Medulla oblongata (tissue), 1 donor: ENCODE data around the gene CXCL16.
"Not testable (repeated sequence)": the region's sequence is repeated elsewhere in the genome, so short reads cannot be mapped to it uniquely, and the experiment has no call there.

Source experiments
- DNase-seq: peaks from one replicate; pipeline ENCODE4 v3.0.0-alpha.2; 2015; ENCODE audit errors: extremely low spot score

Gene CXCL16

DNA sequence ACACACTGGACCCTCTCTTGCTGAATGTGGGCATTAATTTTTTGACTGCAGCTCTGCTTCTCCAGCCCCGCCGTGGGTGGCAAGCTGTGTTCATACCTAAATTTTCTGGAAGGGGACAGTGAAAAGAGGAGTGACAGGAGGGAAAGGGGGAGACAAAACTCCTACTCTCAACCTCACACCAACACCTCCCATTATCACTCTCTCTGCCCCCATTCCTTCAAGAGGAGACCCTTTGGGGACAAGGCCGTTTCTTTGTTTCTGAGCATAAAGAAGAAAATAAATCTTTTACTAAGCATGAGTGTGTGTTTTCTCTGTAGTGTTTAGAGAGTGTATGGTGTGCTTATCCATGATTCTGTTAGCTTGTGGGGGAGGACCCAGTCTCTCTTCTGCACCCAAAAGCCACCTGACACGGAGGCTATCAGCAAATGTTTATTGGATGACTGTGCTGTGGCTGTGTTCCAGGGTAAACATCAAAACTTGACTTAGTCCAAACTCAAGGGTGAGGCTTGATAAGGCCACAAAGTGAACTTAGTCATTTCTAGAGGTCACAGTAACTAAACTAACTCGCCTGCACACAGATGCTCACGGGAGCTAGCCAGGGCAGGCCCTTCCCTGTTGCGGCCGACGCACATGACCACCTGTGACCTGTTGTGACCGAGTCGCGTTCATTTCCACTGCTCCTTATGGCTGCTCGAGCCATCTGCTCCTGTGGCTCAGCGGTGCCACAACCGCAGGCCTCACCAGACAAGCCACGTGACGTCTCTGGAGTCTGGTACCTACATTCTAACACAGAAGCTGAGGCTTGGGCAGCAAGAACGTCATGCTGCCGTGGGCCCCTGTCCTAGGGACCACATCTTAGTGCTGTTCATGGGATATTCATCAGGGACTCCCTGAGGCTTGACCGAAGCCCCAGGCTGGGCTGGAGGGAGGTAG is 18.3 kb downstream of the CXCL16 start:
- DNase-seq = no peak

GRCh38 chr17:4720787-4721186 is 18.9 kb downstream of the CXCL16 start:
- DNase-seq = no peak

GRCh38 chr17:4719684-4720221 is 20.0 kb downstream of the CXCL16 start:
- DNase-seq = no peak

DNA sequence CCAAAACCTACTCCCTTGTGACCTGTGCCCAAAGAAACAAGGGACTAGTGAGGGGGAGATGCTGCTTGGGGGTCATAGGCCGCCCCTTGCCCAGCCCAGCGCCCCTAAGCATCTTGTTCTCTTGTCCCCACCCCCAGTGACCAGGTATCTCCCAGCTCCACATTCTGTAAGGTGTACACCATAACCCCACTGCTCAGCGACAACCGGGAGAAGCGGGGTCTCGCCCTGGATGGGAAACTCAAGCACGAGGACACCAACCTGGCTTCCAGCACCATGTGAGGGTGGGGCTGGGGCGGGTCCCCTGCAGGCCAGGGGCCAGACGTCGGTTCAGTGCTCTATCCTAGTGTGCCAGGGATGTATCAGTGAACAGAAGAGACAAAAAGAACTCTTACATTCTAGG is 20.6 kb downstream of the CXCL16 start:
- no peak for DNase-seq

DNA sequence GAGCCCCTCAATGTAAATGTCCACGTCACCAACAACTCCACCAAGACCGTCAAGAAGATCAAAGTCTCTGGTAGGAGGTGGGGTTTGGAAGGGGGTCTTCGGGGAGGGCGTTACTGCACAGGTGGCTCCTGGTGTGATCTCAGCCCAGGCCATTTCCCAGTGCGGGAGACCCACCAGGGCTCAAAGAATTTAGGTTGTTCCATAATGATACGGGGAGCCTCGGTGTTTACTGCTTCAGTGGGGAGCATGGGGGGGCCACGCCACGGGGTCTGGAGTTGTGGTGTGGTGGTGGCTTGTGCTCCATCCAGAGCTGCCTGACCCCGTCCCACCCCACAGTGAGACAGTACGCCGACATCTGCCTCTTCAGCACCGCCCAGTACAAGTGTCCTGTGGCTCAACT is 21.5 kb downstream of the CXCL16 start:
- no peak for DNase-seq

GRCh38 chr17:4717791-4718190 is 21.9 kb downstream of the CXCL16 start:
- no peak for DNase-seq

DNA sequence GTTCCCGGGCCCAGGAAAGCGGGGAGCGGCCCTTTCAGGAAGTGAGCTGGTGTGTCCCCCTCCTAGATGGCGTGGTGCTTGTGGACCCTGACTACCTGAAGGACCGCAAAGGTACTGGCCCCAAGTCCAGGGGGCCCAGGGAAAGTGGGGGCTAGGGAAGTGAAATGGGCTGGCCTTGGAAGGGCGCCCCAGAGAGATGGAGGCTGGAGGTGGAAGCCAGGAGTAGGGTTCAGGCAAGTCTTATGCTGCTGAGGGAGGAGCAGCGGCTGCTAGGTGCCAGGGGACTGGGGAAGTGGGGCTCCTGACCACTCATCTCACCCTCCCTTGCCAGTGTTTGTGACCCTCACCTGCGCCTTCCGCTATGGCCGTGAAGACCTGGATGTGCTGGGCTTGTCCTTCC is 23.6 kb downstream of the CXCL16 start:
- DNase-seq = no peak

DNA sequence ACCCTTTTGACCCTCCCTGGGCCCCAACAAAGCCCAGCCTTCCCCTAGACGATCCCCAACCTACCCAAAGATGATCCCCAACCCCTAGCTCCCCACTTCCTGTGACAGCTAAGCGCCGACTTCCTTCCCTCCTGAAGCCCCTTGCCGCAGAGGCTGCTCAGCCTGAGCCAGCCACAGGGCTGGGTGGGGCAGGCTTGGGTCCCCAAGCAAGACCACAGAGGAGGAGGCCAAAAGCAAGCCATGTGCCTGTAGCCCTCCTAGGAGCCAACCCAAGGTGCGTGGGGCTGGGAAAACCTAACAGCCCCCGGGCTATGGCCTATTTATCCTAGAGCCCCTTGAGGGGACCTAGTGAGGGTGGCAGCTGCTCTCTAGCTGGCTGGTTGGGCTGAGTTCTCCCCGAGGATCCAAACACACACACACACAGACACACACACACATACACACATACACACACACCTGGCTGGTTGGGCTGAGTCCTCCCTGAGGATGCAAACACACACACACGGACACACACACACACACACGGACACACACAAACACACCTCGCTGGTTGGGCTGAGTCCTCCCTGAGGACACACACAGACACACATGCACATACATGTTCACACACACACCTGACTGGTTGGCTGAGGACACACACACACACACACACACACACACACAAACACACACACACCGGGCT is 24.5 kb downstream of the CXCL16 start:
- no peak for DNase-seq

- not testable (repeated sequence) for DNase-seq
Measured at GRCh38 chr17:4714340-4715062, 25.2 kb downstream of the CXCL16 start.

DNA sequence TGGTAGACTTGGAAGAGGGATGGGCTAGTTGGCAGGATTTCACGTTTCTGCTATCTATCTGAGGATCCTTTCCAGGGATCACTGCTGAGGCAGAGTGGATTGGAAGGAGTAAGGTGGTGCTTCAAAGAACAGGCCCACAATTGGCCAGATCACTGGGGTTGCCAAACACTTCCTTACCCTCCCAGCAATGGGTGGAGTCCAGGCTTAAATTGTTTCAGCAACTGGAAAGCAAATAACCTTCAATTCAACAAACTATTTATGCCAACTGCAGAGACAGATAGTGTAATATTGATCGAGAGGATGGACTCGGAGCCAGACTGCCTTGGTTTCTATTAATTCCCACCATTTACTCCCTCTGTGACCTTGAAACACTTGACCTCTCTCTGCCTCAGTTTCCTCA is 27.2 kb downstream of the CXCL16 start:
- no peak for DNase-seq

DNA sequence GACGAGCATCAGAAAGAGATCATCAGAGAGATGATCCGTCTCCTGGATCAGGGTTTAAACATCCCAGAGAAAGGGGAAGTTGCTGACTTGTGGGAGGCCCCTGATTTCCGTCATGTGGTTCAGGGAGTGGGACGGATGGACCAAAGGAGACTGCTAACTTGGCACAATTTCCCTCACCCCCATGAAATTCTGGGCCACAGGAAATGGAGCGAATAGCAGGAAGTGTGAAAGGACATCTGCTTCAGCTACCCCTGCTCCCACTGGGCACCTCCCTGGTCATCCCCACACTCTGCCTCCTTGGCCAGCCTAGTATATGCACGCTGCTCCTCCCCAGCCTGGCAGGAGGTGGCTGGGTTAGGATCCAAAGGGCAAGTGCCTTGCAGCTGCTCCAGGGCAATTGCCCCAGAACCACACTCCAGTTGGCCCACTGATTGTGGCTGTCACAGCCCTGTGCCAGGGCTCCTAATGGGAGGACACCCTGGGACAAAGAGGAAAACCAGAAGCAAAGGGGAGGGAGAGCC is 28.0 kb downstream of the CXCL16 start:
- DNase-seq = peak; percentile 84

GRCh38 chr17:4710693-4711634 is 28.8 kb downstream of the CXCL16 start:
- DNase-seq = no peak

DNA sequence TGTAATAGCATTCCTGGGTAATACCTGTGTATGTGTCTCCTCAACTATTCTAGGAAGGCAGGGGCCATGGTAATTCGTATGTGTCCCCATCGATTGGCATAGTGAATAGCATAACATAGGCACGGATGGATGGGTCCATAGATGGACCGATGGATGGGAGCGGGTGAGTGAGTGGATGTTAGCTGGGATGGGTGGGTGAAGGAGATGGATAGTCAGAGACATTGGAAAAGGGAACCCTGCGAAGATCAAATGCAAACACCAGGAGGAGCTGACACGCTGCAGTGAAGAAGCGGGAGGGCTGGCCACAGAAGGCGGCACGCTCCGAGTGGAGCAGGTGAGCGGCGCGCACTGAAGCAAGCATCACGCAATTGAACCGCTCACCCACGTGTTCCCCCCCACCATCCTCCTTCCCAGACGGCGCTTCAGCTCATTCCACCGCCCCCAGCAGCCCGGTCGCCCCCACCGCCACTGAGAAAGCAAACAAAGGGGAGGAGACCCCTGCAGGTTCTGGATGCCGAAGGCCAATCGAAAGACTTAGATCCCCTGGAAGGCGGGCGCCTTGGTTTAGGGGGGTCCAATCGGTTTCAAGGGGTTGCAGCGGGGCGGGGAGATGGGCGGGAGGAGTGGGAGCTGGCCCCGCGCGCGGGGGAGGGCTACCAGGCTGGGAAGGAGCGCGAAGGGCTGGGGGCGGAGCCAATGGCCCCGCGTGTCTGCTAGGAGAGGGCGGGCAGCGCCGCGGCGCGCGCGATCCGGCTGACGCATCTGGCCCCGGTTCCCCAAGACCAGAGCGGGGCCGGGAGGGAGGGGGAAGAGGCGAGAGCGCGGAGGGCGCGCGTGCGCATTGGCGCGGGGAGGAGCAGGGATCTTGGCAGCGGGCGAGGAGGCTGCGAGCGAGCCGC is 29.7 kb downstream of the CXCL16 start, which contains the start of gene ARRB2:
Gene ARRB2, plus strand, starts transcription at position 839 of the 899 bp plus-strand sequence. CDS start 90 bp downstream, outside the sequence.
- peak; percentile 99 for DNase-seq

DNA sequence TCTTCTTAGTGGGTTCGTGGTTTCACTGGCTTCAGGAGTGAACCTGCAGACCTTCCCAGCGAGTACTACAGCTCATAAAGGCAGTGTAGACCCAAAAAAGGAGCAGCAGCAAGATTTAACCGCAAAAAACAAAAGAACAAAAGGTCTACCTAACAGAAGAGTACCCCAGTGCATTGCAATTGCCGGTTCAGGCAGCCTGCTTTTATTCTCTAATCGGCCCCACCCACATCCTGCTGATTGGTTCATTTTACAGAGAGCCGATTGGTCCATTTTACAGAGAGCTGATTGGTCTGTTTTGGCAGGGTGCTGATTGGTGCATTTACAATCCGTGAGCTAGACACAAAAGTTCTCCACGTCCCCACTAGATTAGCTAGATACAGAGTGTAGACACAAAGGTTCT is 31.3 kb downstream of the CXCL16 start:
- DNase-seq = peak; percentile 23

DNA sequence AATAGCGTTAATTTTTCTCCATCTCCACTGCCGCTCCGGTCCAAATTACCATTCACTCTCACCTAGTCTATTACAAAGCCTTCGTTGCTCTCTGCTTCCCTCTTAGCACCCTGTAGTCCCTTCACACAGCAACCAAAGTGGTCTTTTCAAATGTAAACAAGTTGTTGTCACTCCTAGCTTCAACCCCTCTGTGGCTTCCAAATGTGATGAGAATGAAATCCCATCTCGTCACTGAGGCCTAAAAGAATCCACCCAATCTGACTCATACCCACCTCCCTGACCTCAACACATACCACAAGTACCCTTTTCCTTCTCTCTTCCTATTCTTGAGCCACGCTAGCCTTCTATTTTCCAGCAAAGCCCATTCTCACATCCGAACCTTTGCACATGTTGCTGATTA is 33.6 kb downstream of the CXCL16 start:
- no peak for DNase-seq

GRCh38 chr17:4704991-4705390 is 34.7 kb downstream of the CXCL16 start:
- no peak for DNase-seq

GRCh38 chr17:4704574-4704907 is 35.2 kb downstream of the CXCL16 start:
- not testable (repeated sequence) for DNase-seq

GRCh38 chr17:4703330-4703691 is 36.4 kb downstream of the CXCL16 start:
- DNase-seq = no peak

- no peak for DNase-seq
Measured at GRCh38 chr17:4701116-4701515, 38.6 kb downstream of the CXCL16 start.
